Measurements from ENCODE around the gene THOC6.

- no peak for TF ChIP-seq CTCF (IDR thresholded peaks at IDR 0.05; ENCODE audit: poor library complexity)
- TF ChIP-seq EZH2 (IDR thresholded peaks at IDR 0.05; ENCODE audit: borderline replicate concordance), result no peak
Observed at GRCh38 chr16:3027489-3027795, 3.6 kb downstream of the THOC6 start.

Measured in hepatocyte (in vitro differentiated cells).